Dermis microvascular lymphatic vessel endothelial cell (primary cell): ENCODE measurements around the gene HIP1R. TPM values are rescaled to one million over a fixed set of nuclear protein-coding genes. Genes with fewer than 3 reads are reported as not detected.
A peak's percentile ranks its signal among the peaks of the same experiment; 100 is the strongest.

Source experiments
- DNase-seq, 2 donors: peaks; one replicate each; pipeline versions ENCODE4 v3.0.0 to v3.0.0-alpha.2; 2010; ENCODE audit warnings: low read depth in 2 of 2
- total RNA-seq: library from RNA; depleted of rRNA; stranded (reverse); fragments of >200 nt; gene quantifications from 2 replicates; pipeline ENCODE4 v1.2.1, GENCODE V29; 2014

The HIP1R gene
- total RNA-seq, 1 donor from 2014 or later = 47.2 TPM

- DNase-seq = no peak
Measured at GRCh38 chr12:122830517-122831214, 4.6 kb upstream of the HIP1R start.

- peak; percentile 33 to 76 for DNase-seq
Measured at GRCh38 chr12:122834104-122834920, 945 bp upstream of the HIP1R start.

GRCh38 chr12:122835750-122836026, 431 bp downstream of the HIP1R start:
- DNase-seq = peak in 1 of 2 donors; percentile 39

GRCh38 chr12:122836027-122836921, 1.0 kb downstream of the HIP1R start:
- DNase-seq = peak in 1 of 2 donors; percentile 71

- no peak for DNase-seq
Measured at GRCh38 chr12:122837306-122838265, 2.3 kb downstream of the HIP1R start.

GRCh38 chr12:122838841-122839240, 3.6 kb downstream of the HIP1R start:
- DNase-seq = no peak

GRCh38 chr12:122839907-122840554, 4.8 kb downstream of the HIP1R start:
- no peak for DNase-seq

- DNase-seq = no peak
Measured at GRCh38 chr12:122840580-122841513, 5.6 kb downstream of the HIP1R start.

- peak in 1 of 2 donors; percentile 42 for DNase-seq
Measured at GRCh38 chr12:122841544-122842321, 6.5 kb downstream of the HIP1R start.

- DNase-seq = peak in 1 of 2 donors; percentile 40
Measured at GRCh38 chr12:122842505-122843405, 7.5 kb downstream of the HIP1R start.

GRCh38 chr12:122843455-122843854, 8.2 kb downstream of the HIP1R start:
- no peak for DNase-seq

- DNase-seq = no peak
Measured at GRCh38 chr12:122844366-122844971, 9.2 kb downstream of the HIP1R start.

- DNase-seq = no peak
Measured at GRCh38 chr12:122845041-122845864, 10.0 kb downstream of the HIP1R start.

- DNase-seq = no peak
Measured at GRCh38 chr12:122845865-122846621, 10.8 kb downstream of the HIP1R start.
